RWPE2 (cell line): ENCODE measurements around the gene DYNLT4.

ENCODE experiments used
- ATAC-seq: fragments of 200-7000 bp; cut with Tn5 transposase; 3 replicates; pipeline ENCODE4 v1.9.1; 2021; ENCODE audit warnings: low read depth
- DNase-seq: peaks from one replicate; pipeline ENCODE4 v3.0.0-alpha.2; 2020; ENCODE audit warnings: low spot score
- H3K27ac ChIP-seq: fragments of 450-650 bp; 2 replicates; pipeline ENCODE4 v1.5.1; 2017; ENCODE audit warnings: mild to moderate bottlenecking; ENCODE audit not compliant: poor library complexity, severe bottlenecking
- H3K27me3 ChIP-seq: fragments of 250-450 bp; sonication (Bioruptor Pico); 2 replicates; pipeline ENCODE4 v1.5.1; 2021; ENCODE audit warnings: mild to moderate bottlenecking, moderate library complexity; ENCODE audit not compliant: insufficient read depth, poor library complexity, severe bottlenecking
- H3K36me3 ChIP-seq: fragments of 250-450 bp; sonication (Bioruptor Pico); 2 replicates; pipeline ENCODE4 v1.5.1; 2020; ENCODE audit warnings: low read depth, mild to moderate bottlenecking, moderate library complexity
- H3K4me1 ChIP-seq: fragments of 250-450 bp; sonication (Bioruptor Pico); 2 replicates; pipeline ENCODE4 v1.5.1; 2021; ENCODE audit warnings: mild to moderate bottlenecking, moderate library complexity; ENCODE audit not compliant: insufficient read depth, poor library complexity, severe bottlenecking
- H3K4me3 ChIP-seq: fragments of 250-450 bp; sonication (Bioruptor Pico); 2 replicates; pipeline ENCODE4 v1.5.1; 2021; ENCODE audit warnings: mild to moderate bottlenecking, moderate library complexity; ENCODE audit not compliant: severe bottlenecking
- H3K9me3 ChIP-seq: fragments of 250-450 bp; sonication (Bioruptor Pico); 2 replicates; pipeline ENCODE4 v1.5.1; 2021; ENCODE audit warnings: mild to moderate bottlenecking, moderate library complexity; ENCODE audit not compliant: severe bottlenecking
- CTCF ChIP-seq: fragments of 450-650 bp; IDR thresholded peaks from one replicate; pipeline ENCODE4 v1.5.1; 2017; ENCODE audit warnings: mild to moderate bottlenecking, moderate library complexity; ENCODE audit not compliant: poor library complexity, severe bottlenecking

Gene DYNLT4

DNA sequence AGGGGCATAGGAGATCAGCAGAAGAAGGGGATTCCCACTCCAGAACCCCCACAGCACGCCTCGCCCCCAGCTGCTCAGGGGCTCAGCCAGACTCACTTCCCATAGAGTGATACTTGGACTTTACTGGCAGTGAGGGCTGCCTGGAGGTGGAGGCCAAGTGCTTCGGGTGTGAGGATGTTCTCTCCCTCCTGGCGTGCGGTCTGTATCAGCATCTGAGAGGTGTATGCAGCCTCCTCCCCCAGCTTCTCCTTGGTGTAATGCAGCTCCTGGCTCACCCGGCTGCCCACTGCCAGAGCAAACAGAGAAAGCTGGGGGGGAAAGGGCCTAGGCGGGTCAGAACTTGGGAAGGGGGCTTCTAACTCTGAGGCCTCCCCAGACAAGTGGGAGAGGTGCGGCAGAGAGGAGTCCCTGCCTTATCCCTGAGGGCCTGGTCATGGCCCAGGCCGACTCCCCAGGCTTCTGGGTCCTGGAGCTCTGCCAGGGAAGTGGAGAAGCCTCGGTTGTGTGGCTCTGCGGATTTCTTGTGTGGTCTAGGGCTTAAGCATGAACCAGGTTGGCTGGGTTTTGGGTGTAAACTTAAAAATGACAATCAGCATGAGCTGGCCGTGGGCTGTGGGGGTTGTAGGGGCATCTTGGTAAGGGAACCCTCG lies 25.0 kb upstream of the DYNLT4 start:
- H3K4me1 ChIP-seq, result no peaks in the 10 kb centered on the region
- no peaks in the 10 kb centered on the region for H3K9me3 ChIP-seq
- no peaks in the 10 kb centered on the region for H3K36me3 ChIP-seq
- no peak for TF ChIP-seq CTCF
- H3K27me3 ChIP-seq, result no peaks in the 10 kb centered on the region
- H3K27ac ChIP-seq, result no peak overlapping the region
- H3K4me3 ChIP-seq, result no peak overlapping the region
- ATAC-seq, result no peak
- no peak for DNase-seq

DNA sequence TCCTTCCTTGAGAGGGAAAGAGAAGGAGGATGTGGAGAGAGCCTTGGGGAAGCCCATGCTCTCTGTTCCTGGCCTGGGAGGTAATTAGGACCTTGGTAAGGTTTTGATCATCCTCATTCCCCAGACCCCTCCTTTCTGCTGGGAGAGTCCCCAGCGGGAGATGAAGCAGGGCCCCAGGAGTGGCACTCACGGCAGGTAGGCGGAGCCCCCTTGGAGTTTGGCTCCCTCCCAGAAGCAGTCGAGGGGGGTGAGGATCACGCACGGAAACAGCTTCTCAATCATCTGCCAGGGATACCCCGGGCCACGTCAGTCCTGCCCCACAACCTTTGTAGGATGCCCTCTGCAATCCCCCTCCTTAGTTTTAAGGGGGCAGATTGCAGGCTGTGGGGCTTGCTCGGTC lies 24.4 kb upstream of the DYNLT4 start:
- Histone ChIP-seq H3K4me1 (no peaks in the 10 kb centered on the region), H3K27ac (no peak overlapping the region), H3K36me3 (no peaks in the 10 kb centered on the region), H3K4me3 (no peak overlapping the region), H3K27me3 (no peaks in the 10 kb centered on the region), H3K9me3 (no peaks in the 10 kb centered on the region)
- DNase-seq (no peak), ATAC-seq (no peak)
- no peak for TF ChIP-seq CTCF

DNA sequence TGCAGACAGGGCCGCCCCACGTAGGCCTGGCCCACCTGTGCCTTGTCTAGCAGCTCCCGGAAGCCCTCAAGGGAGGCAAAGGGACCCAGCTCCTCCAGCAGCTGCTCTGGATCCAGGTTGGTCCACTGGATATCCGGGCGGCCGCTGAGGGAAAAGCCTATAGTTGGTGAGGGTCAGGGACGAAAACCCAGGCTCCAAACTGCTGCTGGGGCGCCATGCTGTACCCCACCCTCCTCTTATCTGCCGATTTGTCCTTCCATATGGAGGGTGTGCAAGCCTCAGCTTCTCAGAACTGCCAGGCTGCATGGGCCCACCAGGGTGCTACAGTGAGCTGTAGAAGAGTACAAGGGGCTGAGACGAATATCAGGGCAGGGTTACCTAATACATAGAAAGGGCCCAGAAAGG lies 23.8 kb upstream of the DYNLT4 start:
- no peak overlapping the region for H3K27ac ChIP-seq
- no peak for ATAC-seq
- H3K4me3 ChIP-seq, result no peak overlapping the region
- no peaks in the 10 kb centered on the region for H3K27me3 ChIP-seq
- no peaks in the 10 kb centered on the region for H3K4me1 ChIP-seq
- no peaks in the 10 kb centered on the region for H3K9me3 ChIP-seq
- DNase-seq, result no peak
- H3K36me3 ChIP-seq, result no peaks in the 10 kb centered on the region
- TF ChIP-seq CTCF, result no peak

DNA sequence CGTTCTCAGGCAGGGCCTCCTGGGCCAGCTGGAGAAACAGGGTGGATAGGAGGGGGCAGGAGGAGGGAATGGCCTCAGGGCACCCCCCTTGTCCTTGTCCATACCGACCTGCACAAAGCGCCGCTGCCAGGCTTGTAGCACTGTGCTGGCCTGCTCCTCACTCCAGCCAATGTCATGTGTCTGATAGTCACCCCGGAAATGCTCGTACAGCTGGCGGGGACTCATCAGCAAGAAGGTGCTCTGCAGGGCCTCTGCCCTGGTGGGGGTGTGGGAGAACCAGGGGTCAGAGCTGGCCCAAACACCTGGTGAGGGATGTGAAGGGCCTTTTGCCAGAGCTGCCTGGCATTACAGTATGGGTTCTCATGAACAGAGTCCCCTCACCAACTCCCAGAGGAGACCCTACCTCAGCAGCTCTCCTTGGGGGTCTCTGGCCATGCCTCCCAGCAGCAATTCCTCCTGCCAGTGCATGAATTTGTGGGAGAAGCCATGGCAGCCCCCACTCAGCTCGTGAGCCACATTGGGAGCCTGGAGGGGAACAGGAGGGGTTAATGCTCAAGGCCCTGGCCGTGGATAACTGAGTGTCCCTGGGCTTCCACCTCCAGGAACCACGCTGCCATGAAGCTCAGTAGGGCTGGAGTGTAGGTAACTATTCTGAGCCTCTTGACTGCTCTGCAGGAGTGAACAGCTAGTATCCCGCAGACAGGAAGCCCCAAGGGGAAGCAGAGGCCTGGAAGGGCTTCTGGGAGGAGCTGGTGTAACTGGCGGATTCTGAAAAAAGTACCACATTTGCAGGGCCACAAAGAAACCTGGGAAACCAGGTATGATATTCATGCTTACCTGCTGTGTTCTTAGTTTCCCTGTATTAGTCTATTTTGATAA lies 22.6 kb upstream of the DYNLT4 start:
- ATAC-seq, result no peak
- TF ChIP-seq CTCF, result no peak
- no peaks in the 10 kb centered on the region for H3K9me3 ChIP-seq
- no peaks in the 10 kb centered on the region for H3K27me3 ChIP-seq
- no peak overlapping the region for H3K27ac ChIP-seq
- no peaks in the 10 kb centered on the region for H3K4me1 ChIP-seq
- no peak for DNase-seq
- H3K4me3 ChIP-seq, result no peak overlapping the region
- H3K36me3 ChIP-seq, result no peaks in the 10 kb centered on the region

DNA sequence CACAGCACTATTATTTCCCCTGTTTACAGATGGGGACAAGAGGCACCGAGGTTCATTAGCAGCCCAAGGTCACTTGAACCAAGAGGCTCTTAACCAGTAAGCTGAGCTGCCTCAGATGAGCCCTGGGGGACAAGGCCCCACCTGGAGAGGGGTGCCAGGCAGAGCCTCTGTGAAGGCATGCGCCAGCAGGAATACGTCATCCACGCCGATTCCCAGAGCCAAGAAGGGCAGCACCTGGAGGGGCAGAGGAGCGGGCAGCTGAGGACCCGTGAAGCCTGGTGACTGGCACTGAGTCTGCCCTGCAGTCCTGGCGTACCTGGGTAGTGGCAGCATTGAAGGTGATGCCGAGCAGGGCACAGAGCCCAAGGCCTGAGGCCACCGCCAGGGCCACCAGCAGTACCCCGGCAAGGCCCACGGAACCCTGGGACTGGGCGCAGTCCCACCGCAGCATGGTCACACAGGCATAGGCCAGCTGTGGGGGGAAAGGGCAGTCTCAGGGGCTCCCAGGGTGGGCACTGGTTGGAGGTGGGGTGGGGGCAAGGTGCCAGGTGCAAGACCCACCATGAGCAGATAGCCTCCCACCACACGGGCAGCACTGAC lies 21.8 kb upstream of the DYNLT4 start:
- Histone ChIP-seq H3K4me3 (no peak overlapping the region), H3K9me3 (no peaks in the 10 kb centered on the region), H3K27ac (no peak overlapping the region), H3K27me3 (no peaks in the 10 kb centered on the region), H3K36me3 (no peaks in the 10 kb centered on the region), H3K4me1 (no peaks in the 10 kb centered on the region)
- no peak for ATAC-seq
- no peak for TF ChIP-seq CTCF
- DNase-seq, result no peak
